RWPE1 (cell line): Measurements from ENCODE around the gene UTS2R.
"Not testable (repeated sequence)": the region's sequence is repeated elsewhere in the genome, so short reads cannot be mapped to it uniquely, and the experiment has no call there.

ENCODE experiments used
- CTCF ChIA-PET: fragments of 350-600 bp; sonication (Branson Sonifier 250); formaldehyde crosslinking; extraction: SDS; loops from one replicate; lab custom pipeline; 2021; lab: Yijun Ruan, JAX
- POLR2A ChIA-PET: fragments of 400-600 bp; formaldehyde crosslinking; extraction: SDS; loops from one replicate; lab custom pipeline; 2020; ENCODE audit warnings: antibody characterized with exemption; ENCODE audit not compliant: low non-redundant PET; lab: Yijun Ruan, JAX
- DNase-seq: peaks from one replicate; pipeline ENCODE4 v3.0.0; 2012; ENCODE audit warnings: low spot score
- H3K27ac ChIP-seq: fragments of 450-650 bp; 2 replicates; pipeline ENCODE4 v1.5.1; 2017
- TF ChIP-seq, protein P1 (sequence below): fragments of 450-650 bp; conservative IDR thresholded peaks from 2 replicates; pipeline ENCODE4 v1.5.1; 2017; ENCODE audit warnings: low read depth, mild to moderate bottlenecking

Gene UTS2R

DNA sequence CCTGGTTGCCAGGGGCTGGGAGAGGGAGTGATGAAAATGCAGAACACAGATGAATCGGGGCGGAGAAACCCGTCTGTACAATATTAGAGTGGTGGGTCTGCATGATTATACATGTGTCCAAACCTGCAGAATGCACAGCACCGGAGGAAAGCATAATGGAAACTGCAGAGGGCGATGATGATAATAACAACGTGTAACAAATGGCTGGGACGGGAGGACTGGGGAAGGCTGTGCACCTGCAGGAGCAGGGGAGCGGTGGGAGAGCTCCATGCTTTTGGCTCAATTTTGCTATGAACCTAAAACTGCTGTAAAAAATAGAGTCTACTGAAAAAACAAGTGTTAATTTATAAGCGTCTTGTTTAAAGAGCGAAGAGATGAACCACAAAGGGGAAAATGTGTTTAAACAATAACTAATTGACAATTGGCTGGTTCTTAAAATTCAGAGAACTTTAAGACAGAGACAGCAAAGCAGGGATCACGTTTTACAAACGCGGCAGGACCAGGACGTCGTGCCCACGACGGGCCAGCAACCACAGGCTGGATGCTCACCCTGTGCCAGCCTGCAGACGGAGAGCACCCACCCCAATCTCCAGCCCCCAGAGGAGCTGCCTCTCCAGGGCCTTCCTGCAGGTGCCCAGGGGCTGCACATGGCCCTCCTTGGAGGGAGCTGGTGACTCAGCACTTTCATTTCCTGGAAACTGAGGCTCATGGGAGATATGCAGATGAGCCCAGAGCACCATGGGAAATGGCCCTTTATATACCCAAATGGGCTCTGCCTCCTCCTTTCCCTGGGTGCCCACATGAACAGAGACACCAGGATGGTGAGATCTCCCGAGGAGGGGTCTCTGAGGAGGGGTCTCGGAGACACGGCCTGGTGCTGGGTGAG is 12.9 kb upstream of the UTS2R start, which contains the start of gene TEX19:
Gene TEX19, plus strand, starts transcription at position 783 of the 886 bp plus-strand sequence. CDS start 2,904 bp downstream, outside the sequence.
- CTCF ChIA-PET, result interaction anchor here (0.7 to 0.9 kb wide), 2 partner anchors 178 to 455 kb away, joined by 3 read pairs; no protein-coding TSS in a partner anchor

DNA sequence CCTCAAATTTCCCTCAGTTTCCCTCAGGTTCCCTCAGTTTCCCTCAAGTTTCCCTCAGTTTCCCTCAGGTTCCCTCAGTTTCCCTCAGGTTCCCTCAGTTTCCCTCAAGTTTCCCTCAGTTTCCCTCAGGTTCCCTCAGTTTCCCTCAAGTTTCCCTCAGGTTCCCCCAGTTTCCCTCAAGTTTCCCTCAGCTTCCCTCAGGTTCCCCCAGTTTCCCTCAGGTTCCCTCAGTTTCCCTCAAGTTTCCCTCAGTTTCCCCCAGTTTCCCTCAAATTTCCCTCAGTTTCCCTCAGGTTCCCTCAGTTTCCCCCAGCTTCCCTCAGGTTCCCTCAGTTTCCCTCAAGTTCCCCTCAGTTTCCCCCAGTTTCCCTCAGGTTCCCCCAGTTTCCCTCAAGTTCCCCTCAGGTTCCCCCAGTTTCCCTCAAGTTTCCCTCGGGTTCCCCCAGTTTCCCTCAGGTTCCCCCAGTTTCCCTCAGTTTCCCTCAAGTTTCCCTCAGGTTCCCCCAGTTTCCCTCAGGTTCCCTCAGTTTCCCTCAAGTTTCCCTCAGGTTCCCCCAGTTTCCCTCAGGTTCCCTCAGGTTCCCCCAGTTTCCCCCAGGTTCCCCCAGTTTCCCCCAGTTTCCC is 12.0 kb upstream of the UTS2R start:
- CTCF ChIA-PET, result interaction anchor here (0.7 kb wide), 1 partner anchor 454 kb away, joined by 3 read pairs; no protein-coding TSS in a partner anchor
- H3K27ac ChIP-seq, POLR2A ChIA-PET, DNase-seq: not testable (repeated sequence)

More for the DNA sequence above, 12.9 kb upstream of the UTS2R start, which contains the start of gene TEX19:
- H3K27ac ChIP-seq, result no peak within 1 kb of the TSS
- TF ChIP-seq, protein P1, sequence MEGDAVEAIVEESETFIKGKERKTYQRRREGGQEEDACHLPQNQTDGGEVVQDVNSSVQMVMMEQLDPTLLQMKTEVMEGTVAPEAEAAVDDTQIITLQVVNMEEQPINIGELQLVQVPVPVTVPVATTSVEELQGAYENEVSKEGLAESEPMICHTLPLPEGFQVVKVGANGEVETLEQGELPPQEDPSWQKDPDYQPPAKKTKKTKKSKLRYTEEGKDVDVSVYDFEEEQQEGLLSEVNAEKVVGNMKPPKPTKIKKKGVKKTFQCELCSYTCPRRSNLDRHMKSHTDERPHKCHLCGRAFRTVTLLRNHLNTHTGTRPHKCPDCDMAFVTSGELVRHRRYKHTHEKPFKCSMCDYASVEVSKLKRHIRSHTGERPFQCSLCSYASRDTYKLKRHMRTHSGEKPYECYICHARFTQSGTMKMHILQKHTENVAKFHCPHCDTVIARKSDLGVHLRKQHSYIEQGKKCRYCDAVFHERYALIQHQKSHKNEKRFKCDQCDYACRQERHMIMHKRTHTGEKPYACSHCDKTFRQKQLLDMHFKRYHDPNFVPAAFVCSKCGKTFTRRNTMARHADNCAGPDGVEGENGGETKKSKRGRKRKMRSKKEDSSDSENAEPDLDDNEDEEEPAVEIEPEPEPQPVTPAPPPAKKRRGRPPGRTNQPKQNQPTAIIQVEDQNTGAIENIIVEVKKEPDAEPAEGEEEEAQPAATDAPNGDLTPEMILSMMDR, result no peak
- POLR2A ChIA-PET, result no interaction called here
- no peak for DNase-seq

DNA sequence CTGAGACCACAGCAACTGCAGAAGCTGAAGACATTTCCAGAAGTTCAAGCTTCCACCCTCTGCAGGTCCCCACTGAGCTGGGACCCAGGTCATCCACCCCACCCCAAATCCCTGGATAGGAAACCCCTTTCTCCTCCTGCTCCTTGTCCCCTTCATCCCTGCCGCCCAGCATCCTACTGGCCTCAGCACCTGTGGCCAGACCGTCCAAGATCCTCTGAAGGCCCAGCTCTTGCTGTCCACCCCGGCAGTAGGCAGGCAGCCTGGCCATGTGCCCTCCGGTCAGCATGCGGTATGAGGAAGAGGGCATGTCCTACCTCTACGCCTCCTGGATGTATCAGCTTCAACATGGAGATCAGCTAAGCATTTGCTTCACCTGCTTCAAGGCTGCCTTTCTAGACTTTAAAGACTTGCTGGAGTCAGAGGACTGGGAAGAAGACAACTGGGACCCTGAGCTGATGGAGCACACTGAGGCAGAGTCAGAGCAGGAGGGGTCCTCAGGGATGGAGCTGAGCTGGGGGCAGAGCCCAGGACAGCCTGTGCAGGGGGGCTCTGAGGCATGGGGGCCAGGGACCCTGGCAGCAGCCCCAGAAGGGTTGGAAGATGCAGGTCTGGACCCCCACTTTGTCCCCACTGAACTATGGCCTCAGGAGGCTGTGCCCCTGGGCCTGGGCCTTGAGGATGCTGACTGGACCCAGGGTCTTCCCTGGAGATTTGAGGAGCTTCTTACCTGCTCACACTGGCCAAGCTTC is 9.5 kb upstream of the UTS2R start:
- POLR2A ChIA-PET, result no interaction called here
- no peak for DNase-seq
- CTCF ChIA-PET, result interaction anchor here (0.6 to 1.4 kb wide), 3 partner anchors 9 to 62 kb away, joined by 3 to 5 read pairs (median 4); no protein-coding TSS in a partner anchor
- TF ChIP-seq, protein P1, result no peak
- H3K27ac ChIP-seq, result no peak overlapping the region

DNA sequence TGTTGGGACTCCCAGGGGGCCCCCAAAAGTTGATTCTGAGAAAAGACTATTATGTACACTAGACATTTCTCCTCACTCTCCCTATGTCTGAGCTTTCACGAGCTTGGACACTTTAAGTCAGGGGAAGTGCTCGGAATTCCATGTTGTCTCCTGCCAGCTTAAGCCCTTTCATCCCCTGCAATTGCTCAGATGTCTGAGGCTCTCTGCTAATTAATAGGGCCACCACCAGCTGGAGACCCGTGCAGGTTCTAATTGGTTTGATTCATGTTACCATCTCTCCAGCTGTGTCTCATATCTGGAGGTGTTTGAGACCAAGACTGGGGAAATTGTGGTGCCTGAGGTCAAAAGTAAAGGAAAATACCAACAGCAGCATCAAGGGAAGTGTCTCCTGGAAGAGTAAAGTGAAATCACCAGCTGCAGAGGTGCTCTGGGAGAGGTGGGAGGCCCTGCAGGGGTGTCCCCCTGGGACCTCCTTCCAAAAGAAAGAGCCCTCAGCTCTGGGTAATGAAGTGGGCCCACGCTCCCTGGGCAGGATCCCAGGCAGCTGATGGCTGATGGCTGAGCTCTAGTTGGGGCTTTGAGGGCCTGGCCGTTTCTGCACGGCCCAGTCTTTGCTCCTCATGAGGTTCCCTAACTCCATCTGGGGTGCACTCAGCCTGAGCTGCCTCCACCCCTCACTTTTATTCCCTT is 5.8 kb upstream of the UTS2R start:
- no peak for DNase-seq
- CTCF ChIA-PET, result interaction anchor here (1.6 kb wide), 1 partner anchor 49 kb away, joined by 9 read pairs; no protein-coding TSS in a partner anchor
- H3K27ac ChIP-seq, result no peak overlapping the region
- POLR2A ChIA-PET, result no interaction called here
- TF ChIP-seq, protein P1, result no peak

DNA sequence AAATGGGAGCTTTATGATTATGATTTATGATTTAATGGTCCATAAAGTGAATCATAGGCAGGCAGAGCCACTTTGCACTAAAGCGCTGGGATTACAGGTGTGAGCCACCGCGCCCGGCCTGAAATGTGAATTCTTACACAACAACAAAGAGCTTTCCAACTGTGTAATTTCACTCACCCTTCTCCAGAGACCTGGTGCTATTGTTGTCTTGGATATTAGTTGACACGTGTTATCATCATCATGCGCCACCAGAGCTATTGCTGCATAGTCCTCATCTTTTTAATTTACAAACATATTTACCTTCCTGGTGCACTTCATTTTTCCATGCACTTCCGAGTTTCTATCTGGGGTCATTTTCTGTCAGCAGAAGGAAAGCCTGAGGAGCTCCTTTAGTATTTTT is 4.8 kb upstream of the UTS2R start:
- TF ChIP-seq, protein P1, result no peak
- ChIA-PET POLR2A (interaction anchor here (0.6 kb wide), 1 partner anchor 185 kb away, joined by 3 read pairs; no protein-coding TSS in a partner anchor), CTCF (interaction anchor here (1.6 kb wide), 1 partner anchor 48 kb away, joined by 9 read pairs; no protein-coding TSS in a partner anchor)
- no peak overlapping the region for H3K27ac ChIP-seq
- no peak for DNase-seq
